Measurements from ENCODE around the gene IQCF5. TPM values are rescaled to one million over a fixed set of nuclear protein-coding genes. Genes with fewer than 3 reads are reported as not detected.
A peak's percentile ranks its signal among the peaks of the same experiment; 100 is the strongest.
"Not testable (repeated sequence)": the region's sequence is repeated elsewhere in the genome, so short reads cannot be mapped to it uniquely, and the experiment has no call there.

The IQCF5 gene
- not detected for total RNA-seq

DNA sequence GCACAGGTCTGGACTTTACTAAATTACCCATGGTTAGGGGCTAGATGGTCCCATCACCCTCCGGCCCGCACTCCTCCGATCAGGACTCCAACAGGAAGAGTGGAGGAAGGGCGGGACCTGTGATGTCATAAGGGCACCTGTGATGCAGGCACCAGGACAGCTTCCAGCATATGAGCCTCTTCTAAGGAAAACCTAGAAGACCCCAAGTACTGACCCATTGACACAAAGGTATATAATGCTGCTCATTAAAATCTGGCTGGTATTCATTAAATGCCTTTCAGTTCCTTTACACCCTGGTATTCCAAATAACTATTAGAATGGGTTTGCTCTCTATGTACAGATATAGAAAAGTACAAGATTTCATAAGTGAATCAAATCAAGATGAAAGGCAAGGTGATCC is at the start of gene IQCF5:
Gene IQCF5 (minus strand): TSS at position 101 of the 400 bp plus-strand sequence. CDS start 70 bp downstream, at position 31.
- DNase-seq = no peak
- Mint-ChIP-seq H3K4me1 (peaks cover 4% of the 10 kb centered on the region), H3K27ac (no peak within 1 kb of the TSS), H3K36me3 (ENCODE audit: low read depth) (no peaks in the 10 kb centered on the region), H3K9me3 (no peaks in the 10 kb centered on the region), H3K27me3 (peaks cover 17% of the 10 kb centered on the region), H3K4me3 (no peak within 1 kb of the TSS)
- POLR2A ChIA-PET = no interaction called here
- CTCF ChIA-PET = no interaction called here

DNA sequence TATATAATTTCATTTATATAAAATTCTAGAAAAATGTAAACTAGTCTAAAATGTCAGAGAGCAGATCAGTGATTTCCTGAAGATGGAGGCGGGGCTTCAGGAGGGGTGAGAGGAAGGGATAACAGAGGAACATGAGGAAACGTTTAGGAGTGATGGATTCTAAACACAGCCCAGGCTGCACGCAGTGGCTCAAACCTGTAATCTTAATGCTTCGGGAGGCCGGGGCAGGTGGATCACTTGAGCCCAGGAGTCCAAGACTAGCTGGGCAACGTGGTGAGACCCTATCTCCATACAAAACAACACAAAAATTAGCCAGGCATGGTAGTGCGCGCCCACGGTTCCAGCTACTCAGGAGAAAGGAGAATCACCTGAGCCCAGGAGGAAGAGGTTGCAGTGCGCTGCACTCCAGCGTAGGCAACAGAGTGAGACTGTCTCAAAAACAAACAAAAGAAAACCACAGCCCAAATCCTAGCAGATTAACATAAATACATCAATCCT is 45.7 kb upstream of the IQCF5 start:
- no peaks in the 10 kb centered on the region for H3K9me3 Mint-ChIP-seq
- CTCF ChIA-PET = no interaction called here
- DNase-seq = no peak

DNA sequence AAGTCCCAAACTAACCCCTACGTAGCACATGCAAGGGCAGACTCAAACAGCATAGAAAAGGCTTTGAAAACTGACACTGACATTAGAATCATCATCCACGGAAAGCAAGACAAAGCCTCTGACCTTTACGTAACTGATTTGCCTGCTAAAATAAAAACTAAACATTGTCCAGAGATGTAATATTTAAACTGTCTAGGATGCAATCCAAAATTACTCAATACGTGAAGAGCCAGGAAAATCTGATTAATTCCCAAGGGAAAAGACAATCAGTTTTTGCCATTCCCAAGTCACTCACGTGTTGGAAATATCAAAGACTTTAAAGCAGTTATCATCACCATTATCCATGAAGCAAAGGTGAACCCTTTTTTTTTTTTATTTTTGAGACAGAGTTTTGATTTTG is 41.0 kb upstream of the IQCF5 start:
- H3K36me3 Mint-ChIP-seq (ENCODE audit: low read depth) = no peaks in the 10 kb centered on the region
- H3K27me3 Mint-ChIP-seq = peaks cover 22% of the 10 kb centered on the region
- DNase-seq = no peak
- H3K4me1 Mint-ChIP-seq = no peaks in the 10 kb centered on the region
- H3K27ac Mint-ChIP-seq = no peak overlapping the region
- H3K9me3 Mint-ChIP-seq = no peaks in the 10 kb centered on the region
- CTCF ChIA-PET = no interaction called here
- POLR2A ChIA-PET = no interaction called here
- no peak overlapping the region for H3K4me3 Mint-ChIP-seq

More for the DNA sequence above, 45.7 kb upstream of the IQCF5 start:
- Mint-ChIP-seq H3K4me1 (no peaks in the 10 kb centered on the region), H3K27ac (no peak overlapping the region), H3K36me3 (ENCODE audit: low read depth) (no peaks in the 10 kb centered on the region), H3K27me3 (peaks cover 28% of the 10 kb centered on the region), H3K4me3 (no peak overlapping the region)
- POLR2A ChIA-PET = no interaction called here

DNA sequence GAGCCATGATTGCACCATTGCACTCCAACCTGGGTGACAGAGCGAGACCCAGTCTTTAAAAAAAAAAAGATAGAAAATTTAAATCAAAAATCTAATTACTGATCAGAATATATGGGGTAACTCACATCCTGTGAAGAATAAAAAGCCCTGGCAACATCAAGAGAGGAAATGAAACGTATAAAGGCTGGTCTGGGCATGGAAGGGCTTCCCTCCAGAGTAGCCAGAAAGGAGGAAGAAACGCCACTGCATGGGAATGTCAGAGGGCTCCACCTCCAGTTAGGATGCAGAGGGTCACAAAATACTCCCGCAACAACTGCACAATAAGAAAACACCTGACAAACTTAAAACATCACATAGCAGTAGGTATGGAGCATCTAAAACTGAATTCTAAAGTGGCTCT is 32.6 kb upstream of the IQCF5 start:
- Mint-ChIP-seq H3K4me1 (peaks cover 2% of the 10 kb centered on the region), H3K27me3 (peaks cover 9% of the 10 kb centered on the region), H3K4me3 (no peak overlapping the region), H3K9me3 (peaks cover 12% of the 10 kb centered on the region), H3K27ac (no peak overlapping the region), H3K36me3 (ENCODE audit: low read depth) (peaks cover 13% of the 10 kb centered on the region)
- no peak for DNase-seq
- CTCF ChIA-PET = no interaction called here
- POLR2A ChIA-PET = no interaction called here

DNA sequence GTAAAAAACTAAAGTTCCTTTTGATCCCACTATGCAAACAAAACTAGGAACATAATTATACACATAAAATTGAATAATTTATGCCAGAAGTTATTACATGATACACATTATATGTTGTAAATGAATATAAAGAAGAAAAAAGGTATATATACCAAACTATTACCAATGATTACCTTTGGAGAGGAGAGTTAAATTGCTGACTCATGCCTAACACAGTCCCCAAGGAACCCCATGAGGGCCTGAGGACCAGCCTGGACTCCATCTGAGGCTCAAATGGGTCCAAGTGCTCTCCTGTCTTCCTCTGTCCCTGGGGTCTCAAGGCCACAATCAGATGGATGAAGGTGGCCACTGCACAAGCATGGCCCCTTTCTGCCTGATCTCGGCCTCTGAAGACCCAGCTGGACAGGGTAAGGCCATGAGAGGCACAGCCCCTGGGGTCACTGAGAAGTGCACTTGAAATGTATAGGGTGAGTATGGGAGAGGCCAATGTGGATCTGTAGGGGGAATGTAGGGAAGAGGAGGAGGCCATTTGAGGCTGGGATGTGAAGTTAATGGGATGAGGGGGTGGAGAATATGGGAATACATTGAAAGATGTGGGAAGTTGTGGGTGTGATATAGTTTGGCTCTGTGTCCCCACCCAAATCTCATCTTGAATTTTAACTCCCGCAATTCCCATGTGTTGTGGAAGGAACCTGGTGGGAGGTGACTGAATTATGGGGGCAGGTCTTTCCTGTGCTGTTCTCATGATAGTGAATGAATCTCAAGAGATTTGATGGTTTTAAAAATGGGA is 28.8 kb upstream of the IQCF5 start:
- Mint-ChIP-seq H3K4me3 (no peak overlapping the region), H3K27me3 (peaks cover 22% of the 10 kb centered on the region), H3K9me3 (peaks cover 12% of the 10 kb centered on the region), H3K27ac (no peak overlapping the region), H3K4me1 (peaks cover 19% of the 10 kb centered on the region), H3K36me3 (ENCODE audit: low read depth) (peaks cover 15% of the 10 kb centered on the region)
- no peak for DNase-seq
- ChIA-PET POLR2A (no interaction called here), CTCF (no interaction called here)

DNA sequence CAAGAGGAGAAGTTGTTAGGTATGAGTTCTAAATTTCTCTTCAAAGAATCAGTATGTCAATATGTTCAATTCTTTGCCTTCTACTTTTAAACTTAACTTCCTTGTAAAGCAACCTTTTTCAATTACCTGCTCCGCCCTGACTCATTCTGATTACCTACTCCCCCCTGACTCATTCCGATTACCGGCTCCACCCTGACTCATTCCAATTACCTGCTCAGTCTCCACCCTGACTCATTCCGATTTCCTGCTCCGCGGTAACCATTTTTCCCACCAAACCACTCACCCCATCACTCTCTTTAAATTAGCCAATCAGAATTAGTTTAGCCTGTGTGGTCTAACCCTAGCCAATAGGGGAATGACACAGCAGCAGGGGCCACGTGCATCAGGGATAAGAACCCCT is 27.0 kb upstream of the IQCF5 start:
- CTCF ChIA-PET, H3K4me3 Mint-ChIP-seq, POLR2A ChIA-PET: not testable (repeated sequence)
- Mint-ChIP-seq H3K36me3 (ENCODE audit: low read depth) (peaks cover 15% of the 10 kb centered on the region), H3K9me3 (peaks cover 10% of the 10 kb centered on the region), H3K4me1 (peaks cover 21% of the 10 kb centered on the region), H3K27ac (peak overlapping the region; percentile 27), H3K27me3 (peaks cover 28% of the 10 kb centered on the region)
- DNase-seq = peak; percentile 58

DNA sequence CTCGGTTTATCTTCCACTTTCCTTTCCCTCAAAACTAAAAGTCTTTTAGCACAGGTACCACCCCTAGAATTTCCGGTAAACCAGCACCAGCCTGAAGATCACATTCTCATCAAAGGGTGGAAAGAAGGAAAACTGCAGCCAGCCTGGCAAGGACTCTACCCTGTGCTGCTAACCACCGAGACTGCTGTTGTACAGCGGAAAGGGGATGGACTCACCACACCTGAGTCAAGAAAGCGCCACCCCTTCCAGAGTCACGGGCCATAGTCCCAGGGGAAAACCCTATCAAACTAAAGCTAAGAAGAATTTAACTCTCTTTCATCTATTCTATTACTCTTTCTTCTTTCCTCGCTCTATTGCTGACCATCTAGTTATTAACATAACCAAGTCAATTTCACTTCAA is 24.6 kb upstream of the IQCF5 start:
- POLR2A ChIA-PET; CTCF ChIA-PET; H3K27ac Mint-ChIP-seq; H3K36me3 Mint-ChIP-seq (ENCODE audit: low read depth); DNase-seq; H3K4me3 Mint-ChIP-seq; H3K9me3 Mint-ChIP-seq: not testable (repeated sequence)
- H3K4me1 Mint-ChIP-seq = peaks cover 21% of the 10 kb centered on the region
- peaks cover 36% of the 10 kb centered on the region for H3K27me3 Mint-ChIP-seq

DNA sequence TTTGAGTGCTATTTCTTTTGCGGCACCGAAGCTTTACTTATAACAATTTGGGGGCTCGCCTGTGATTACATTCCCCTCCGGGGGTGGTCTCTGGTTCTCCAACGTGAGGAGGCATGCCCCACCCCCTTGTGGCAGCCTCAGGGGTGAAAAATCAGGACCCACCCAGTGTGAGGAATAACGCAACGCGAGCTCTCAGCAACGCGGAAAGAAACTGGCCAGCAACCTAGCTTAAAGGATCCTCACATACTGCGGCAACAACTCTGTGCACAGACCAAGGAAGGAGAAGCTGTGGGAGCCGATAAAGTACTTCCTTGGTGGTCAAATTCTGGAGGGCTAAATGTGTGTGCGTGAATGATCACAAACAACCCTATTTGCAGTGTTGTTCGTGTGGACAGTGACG is 22.0 kb upstream of the IQCF5 start:
- peaks cover 39% of the 10 kb centered on the region for H3K27me3 Mint-ChIP-seq
- H3K9me3 Mint-ChIP-seq = no peaks in the 10 kb centered on the region
- H3K4me1 Mint-ChIP-seq = peaks cover 15% of the 10 kb centered on the region
- H3K36me3 Mint-ChIP-seq (ENCODE audit: low read depth) = peaks cover under 1% of the 10 kb centered on the region
- H3K4me3 Mint-ChIP-seq = no peak overlapping the region
- CTCF ChIA-PET = no interaction called here
- POLR2A ChIA-PET = no interaction called here
- DNase-seq = no peak
- H3K27ac Mint-ChIP-seq = no peak overlapping the region

DNA sequence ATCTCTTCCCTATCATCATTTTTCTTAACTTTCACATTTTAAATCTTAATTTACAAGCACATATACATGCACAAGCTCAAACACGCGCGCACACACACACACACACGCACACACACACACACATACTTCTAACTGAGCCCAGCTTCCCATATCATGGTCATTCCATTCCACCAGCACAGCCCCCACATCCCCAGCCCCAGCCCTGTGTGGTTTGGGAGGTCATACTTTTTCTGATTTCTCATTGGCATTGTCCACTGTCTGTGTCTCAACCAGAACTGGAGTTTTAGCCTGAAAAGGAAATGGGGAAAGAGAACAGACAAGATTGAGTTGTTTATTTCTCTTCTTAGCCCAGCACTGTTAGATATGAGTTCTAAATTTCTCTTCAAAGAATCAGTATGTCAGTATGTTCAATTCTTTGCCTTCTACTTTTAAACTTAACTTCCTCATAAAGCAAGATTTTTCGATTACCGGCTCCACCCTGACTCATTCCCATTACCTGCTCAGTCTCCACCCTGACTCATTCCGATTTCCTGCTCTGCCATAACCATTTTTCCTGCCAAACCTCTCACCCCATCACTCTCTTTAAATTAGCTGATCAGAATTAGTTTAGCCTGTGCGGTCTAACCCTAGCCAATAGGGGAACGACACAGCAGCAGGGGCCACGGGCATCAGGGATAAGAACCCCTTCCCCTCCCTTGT is 21.4 kb upstream of the IQCF5 start:
- H3K27ac Mint-ChIP-seq = no peak overlapping the region
- DNase-seq = no peak
- H3K27me3 Mint-ChIP-seq = peaks cover 42% of the 10 kb centered on the region
- no peaks in the 10 kb centered on the region for H3K9me3 Mint-ChIP-seq
- CTCF ChIA-PET = no interaction called here
- no peak overlapping the region for H3K4me3 Mint-ChIP-seq
- H3K36me3 Mint-ChIP-seq (ENCODE audit: low read depth) = no peaks in the 10 kb centered on the region
- POLR2A ChIA-PET = no interaction called here
- peaks cover 15% of the 10 kb centered on the region for H3K4me1 Mint-ChIP-seq

DNA sequence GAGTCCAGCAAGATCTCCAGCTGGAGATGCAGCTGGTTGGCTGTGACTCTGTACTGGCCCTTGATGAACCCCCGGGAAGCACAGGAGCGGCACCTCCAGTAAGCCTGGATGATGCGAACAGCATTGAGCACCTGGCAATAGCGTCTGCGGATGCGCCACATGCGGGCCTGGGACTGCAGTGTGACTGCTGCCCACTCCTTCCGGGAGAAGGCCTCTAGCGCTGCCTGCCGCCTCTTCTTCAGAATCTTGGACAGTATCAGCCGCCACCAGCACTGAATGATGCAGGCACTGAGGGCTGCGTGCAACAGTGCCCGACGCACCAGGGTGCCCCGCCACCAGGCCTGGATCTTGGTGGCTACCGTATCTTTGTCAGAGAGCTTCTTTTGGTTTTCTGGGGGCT is 19.5 kb upstream of the IQCF5 start:
- H3K4me3 Mint-ChIP-seq = no peak overlapping the region
- peaks cover 29% of the 10 kb centered on the region for H3K4me1 Mint-ChIP-seq
- no peak for DNase-seq
- CTCF ChIA-PET = no interaction called here
- no peak overlapping the region for H3K27ac Mint-ChIP-seq
- POLR2A ChIA-PET = no interaction called here
- no peaks in the 10 kb centered on the region for H3K36me3 Mint-ChIP-seq (ENCODE audit: low read depth)
- peaks cover 29% of the 10 kb centered on the region for H3K27me3 Mint-ChIP-seq
- H3K9me3 Mint-ChIP-seq = no peaks in the 10 kb centered on the region

DNA sequence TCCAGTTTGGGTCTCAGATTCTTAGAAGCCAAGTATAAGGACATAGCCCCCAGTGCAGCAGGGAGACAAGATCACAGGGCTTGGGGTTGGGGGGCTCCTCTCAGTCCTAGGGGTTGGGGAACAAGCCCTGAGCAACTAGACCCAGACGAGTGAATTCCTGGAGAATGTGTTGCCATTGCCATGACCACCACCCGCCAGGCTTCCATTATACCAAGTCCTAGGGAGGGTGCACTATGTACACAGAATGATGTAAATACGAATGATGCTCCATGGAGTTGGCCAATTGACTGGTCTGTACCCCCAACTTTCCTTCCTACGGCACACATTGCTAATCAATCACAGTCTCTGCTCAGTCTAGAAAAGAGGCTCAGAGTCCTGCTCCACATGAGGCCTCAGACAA is 19.0 kb upstream of the IQCF5 start:
- Mint-ChIP-seq H3K4me1 (peaks cover 27% of the 10 kb centered on the region), H3K27me3 (peaks cover 29% of the 10 kb centered on the region), H3K9me3 (no peaks in the 10 kb centered on the region), H3K36me3 (ENCODE audit: low read depth) (no peaks in the 10 kb centered on the region), H3K4me3 (no peak overlapping the region), H3K27ac (no peak overlapping the region)
- CTCF ChIA-PET = no interaction called here
- POLR2A ChIA-PET = no interaction called here
- DNase-seq = no peak

DNA sequence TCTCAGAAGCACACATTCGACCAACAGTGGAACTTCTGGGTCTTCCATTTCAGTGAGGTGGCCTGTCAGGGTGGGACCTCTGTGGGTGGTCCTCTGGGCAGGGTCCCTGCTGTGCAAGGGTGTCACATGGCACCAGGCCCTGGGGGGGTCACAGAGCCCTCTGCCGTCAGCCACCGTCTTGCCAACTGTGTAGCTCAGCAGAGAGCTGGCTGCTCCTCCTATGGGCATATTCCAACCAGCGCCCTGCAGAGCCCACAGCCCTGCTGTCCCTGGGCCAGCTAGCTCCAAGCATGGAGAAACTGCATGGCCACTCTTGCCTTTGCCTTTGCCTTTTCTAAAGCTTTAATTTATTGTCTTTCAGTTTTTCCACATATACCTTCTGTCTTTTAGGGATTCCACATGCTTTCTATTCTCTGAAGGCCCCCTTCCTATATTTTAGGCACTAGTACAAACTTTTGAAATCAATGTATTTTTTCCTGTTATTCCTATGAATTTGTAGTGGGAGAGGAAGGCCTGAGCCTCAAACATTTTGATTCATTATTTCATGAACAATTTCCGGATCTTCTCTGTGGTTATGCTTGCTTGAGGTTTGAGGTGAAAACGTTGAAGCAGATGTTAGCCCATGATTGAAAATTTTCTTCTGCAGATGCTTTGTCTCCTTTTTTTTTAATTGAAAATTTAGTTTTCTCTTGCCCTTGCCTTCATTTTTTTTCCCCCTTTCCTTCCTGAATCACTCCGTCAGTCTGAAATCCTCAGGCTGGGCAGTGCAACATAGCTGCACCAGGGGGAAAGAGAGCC is 16.0 kb upstream of the IQCF5 start:
- ChIA-PET POLR2A (no interaction called here), CTCF (no interaction called here)
- DNase-seq = no peak
- no peaks in the 10 kb centered on the region for H3K36me3 Mint-ChIP-seq (ENCODE audit: low read depth)
- H3K27me3 Mint-ChIP-seq = peaks cover 12% of the 10 kb centered on the region
- H3K4me3 Mint-ChIP-seq = no peak overlapping the region
- H3K4me1 Mint-ChIP-seq = peaks cover 24% of the 10 kb centered on the region
- H3K9me3 Mint-ChIP-seq = no peaks in the 10 kb centered on the region
- H3K27ac Mint-ChIP-seq = no peak overlapping the region

DNA sequence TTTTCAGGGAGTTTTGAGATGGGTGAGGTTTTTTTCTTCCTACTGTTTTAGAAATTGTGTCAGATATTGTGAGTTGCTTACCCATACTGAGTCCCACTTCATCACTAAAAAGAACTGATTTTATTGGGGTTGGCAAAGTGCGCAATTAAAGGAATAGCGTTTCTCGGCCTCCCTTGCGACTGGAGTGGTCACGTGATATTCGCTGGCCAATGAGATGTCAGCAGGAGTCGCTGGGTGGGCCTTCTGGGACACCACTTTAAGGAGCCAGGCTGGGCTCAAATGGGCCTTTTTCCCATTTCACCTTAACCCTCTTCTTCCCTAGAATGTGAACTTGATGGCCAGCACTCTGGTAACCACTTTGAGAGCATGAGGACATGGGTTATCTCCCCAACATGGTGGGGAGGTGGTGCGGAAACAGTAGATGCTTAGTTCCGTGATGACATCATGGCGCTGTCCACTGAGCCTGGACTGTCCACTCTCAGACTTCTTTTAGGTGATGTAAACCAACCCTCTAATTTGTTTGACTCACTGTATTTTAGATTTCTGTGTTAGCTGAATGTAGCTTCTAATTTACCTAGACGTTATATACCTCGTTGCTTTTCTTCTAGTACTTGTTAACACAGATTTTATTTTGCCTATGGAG is 13.2 kb upstream of the IQCF5 start:
- Mint-ChIP-seq H3K36me3 (ENCODE audit: low read depth) (no peaks in the 10 kb centered on the region), H3K4me3 (no peak overlapping the region), H3K9me3 (no peaks in the 10 kb centered on the region), H3K4me1 (peaks cover 24% of the 10 kb centered on the region), H3K27me3 (peaks cover 19% of the 10 kb centered on the region), H3K27ac (no peak overlapping the region)
- DNase-seq = no peak
- ChIA-PET CTCF (no interaction called here), POLR2A (no interaction called here)

All from activated CD4-positive, alpha-beta memory T cell treated with anti-CD3 and anti-CD28 coated beads, Interleukin-2, amount 10 ng/mL, durations not matched to agents 7 days and 5 days (primary cell).